SKM-1 (cell line): Measurements from ENCODE around the gene HOXD9.

Experiments
- DNase-seq: peaks from one replicate; lab custom pipeline; 2025; ENCODE audit not compliant: unreplicated experiment; lab: John Stamatoyannopoulos, UW

Gene HOXD9

DNA sequence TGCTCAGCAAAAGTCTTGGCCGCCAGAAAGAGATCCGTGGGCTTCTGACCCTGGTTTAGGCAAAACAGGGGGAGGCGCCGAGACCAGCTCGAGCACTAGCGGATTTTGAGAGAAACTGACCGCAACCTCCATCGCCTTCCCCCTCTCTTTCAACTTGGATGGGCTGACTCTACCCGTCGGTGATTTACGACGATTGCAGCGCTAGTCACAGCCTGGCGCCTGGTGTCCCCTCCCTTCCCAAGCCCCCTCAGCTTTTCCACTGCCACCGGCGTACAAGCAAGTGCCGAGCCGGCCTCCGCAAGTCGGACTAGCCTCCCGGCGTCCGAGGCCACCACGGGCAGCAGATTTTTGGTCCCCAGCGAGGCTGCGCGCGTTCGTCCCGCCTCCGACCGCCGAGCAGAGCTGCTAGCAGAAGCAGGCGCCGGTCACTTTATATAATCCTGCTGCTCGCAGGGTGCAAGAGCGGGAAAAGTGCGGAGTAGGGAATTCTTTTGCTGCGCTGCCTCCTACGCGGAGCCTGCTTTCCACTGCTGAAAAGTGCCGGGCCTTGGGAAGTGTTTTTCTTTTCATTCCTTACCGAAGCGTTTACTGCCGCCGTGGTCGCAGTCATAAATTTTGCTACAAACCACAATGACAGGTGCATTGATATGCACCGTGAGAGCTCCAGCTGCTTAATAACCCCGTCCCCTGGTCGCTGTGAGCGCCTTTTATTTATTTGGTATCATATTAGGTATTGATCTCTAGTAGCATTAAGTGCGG, 42.3 kb downstream of the HOXD9 start:
- no peak for DNase-seq

DNA sequence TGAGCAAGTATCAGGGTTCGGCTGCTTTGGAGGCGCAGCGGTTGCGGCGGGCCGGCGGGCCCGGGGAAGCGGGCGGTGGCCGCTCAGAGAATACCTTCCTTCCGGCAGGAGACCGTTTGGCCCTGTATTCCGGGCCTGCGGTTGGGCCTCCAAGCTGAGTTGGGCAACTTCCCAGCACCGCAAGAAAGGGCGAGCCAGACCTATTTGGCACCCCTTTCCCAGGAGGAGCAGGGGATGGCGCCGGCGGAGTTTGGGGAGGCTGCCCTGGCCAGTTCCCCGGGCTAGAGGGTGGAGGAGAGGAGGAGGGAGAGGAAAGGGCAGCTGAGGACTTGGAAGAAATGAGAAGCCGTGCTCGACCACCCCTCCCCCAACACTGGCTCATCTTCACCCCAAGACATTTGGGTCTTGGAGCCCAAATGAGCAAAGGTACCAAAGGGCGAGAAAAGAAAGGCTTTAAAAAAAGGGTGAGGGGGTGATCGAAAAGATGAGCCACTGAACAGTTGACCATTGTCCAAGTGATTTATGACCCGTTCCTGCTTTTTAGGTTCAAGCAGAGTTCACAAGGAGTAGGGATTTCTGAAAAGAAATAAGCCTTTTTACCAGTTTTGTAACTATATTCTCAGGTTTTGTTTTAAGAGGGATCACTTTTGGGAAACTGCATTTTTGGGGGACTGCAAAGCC, 43.0 kb downstream of the HOXD9 start:
- DNase-seq: no peak

- no peak for DNase-seq
Observed at GRCh38 chr2:176166272-176166671, 43.8 kb downstream of the HOXD9 start.

DNA sequence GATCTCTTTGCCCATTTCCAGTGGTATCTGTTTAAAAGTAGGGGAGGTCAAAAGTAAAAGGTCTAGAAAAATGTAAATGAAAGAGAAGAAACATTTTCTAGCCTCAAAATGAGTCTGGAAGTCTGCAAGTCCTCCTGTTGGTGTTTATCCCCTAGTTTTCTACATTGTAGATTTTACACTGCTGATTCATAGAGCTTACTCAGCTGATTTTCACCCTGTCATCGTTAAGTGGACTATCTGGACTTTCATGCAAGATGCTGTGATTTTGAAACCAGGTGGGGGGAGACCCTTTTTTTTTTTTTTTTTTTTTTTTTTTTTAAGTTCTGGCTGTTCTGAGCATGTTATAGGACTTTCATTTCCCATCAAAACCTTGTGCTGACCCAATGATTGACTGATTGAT, 44.9 kb downstream of the HOXD9 start:
- no peak for DNase-seq

GRCh38 chr2:176169181-176169580, 46.7 kb downstream of the HOXD9 start:
- DNase-seq: no peak

DNA sequence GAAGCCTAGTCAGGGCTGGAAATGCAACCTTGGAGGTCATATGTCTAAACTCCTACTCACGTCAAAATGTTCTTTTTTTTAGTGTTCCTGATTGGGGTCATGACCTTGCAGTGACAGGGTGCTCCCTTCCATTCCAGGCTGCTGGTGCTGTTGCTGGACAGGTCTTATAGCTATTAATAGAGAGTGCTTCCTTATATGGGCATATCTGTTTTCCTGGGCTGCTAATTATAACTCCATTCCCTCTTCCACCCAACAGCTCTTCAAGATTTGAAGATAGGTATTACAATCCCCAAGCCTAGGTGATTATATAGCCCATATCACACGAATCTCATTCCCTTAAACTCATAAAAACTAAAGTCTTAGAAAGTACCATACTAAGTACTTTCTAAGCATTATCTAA, 47.2 kb downstream of the HOXD9 start:
- DNase-seq: no peak

DNA sequence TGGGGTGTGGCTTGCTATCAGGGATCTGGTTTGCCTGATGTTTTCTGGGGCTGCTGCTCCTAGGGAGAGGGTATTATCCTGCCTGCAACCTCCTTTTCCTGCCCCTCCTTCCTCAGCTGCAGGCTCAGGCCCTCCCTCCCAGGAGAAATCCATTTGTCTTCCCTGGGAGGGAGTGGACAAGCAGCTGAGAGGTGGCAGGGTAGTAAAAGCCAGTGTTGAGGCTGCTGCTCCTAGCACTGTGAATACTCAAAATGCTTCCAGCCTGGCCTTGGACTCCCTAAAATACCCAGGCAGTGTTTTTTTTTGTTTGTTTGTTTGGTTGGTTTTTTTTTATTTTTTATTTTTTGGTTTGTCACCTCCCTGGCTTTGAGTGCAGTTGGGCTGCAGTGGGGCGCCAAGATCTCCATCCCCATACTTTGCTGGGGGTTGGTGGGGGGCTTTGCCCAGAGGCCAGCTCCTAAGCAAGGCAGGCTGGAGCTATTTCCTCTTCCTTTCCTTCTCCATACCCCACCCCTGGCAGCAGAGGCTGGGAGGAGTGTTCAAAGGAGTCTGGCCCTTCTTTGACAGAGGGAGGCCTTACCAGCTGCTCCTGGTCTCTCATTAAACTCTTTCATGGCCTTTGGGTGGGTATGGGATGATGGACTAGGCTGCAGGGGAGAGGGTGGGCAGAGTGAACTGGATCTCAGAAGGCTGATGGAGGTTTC, 48.2 kb downstream of the HOXD9 start:
- no peak for DNase-seq

- no peak for DNase-seq
Observed at GRCh38 chr2:176171351-176172006, 49.0 kb downstream of the HOXD9 start.

GRCh38 chr2:176172007-176172894, 49.7 kb downstream of the HOXD9 start:
- no peak for DNase-seq

- no peak for DNase-seq
Observed at GRCh38 chr2:176172895-176173566, 50.5 kb downstream of the HOXD9 start.

GRCh38 chr2:176173567-176174381, 51.3 kb downstream of the HOXD9 start:
- DNase-seq: no peak

DNA sequence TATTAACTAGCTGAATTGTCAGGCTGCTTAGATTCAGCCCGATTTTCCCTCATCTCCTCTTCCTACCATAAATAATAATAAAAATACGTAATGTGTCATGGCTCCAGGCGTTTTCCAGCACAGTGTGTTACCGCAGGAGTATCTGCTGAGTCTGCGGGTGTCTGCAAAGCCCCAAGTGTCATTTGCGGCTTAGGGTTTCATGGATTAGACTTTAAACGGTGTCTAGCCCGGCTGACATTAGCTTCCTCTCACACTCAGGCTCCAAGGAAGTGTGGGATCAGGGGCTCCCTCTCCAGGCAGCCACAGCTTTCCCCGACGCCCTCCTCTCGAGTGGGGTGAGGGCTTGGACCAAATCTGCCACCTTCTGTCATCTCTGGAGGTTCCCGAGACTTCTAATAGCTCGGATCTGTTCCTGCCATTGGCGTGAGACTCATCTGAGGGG, 51.9 kb downstream of the HOXD9 start:
- DNase-seq: no peak
